Endothelial cell of umbilical vein (primary cell): Measurements from ENCODE around the gene IQGAP3. TPM values are rescaled to one million over a fixed set of nuclear protein-coding genes. Genes with fewer than 3 reads are reported as not detected.

Experiments used
- BruUV-seq: library from RNA; stranded (reverse); fragments of 400-500 nt; replicated peaks from 2 replicates; lab custom pipeline; 2021; lab: Mats Ljungman, UMichigan
- CTCF ChIA-PET: fragments of 300-600, 350-600 bp; sonication (Branson Sonifier 250); formaldehyde crosslinking; loops from one replicate; lab custom pipeline; 2021; ENCODE audit warnings: antibody characterized with exemption, inconsistent platforms; lab: Charles Lee
- POLR2A ChIA-PET: fragments of 300-600, 350-600 bp; sonication (Branson Sonifier 250); formaldehyde crosslinking; loops from one replicate; lab custom pipeline; 2021; ENCODE audit warnings: antibody characterized with exemption, inconsistent platforms; lab: Charles Lee
- DNase-seq: peaks from one replicate; pipeline ENCODE4 v3.0.0-alpha.2; 2011; ENCODE audit warnings: low read depth, low spot score
- FAIRE-seq: peaks from 2 replicates; lab custom pipeline; 2011; peaks lifted over from hg19 to GRCh38; lab: Jason Lieb, UNC
- H2AFZ ChIP-seq: 2 replicates; pipeline ENCODE4 v1.6.0; 2012; ENCODE audit warnings: low read depth, low read length, control low read depth, inconsistent platforms
- H3K27ac ChIP-seq: 2 replicates; pipeline ENCODE4 v1.5.1; 2011; ENCODE audit warnings: low read depth, mild to moderate bottlenecking, control low read depth, low read length, moderate library complexity; ENCODE audit not compliant: insufficient read depth
- H3K27me3 ChIP-seq, 2 experiments: 2 replicates each; pipeline versions ENCODE4 v1.6.0 to v1.6.1; 2011; ENCODE audit warnings: low read length in 2 of 2, mixed read lengths in 1 of 2; ENCODE audit not compliant: control insufficient read depth in 2 of 2, insufficient read depth in 2 of 2
- H3K36me3 ChIP-seq, 2 experiments: 2 replicates in 1 of 2; 3 replicates in 1 of 2; pipeline ENCODE4 v1.5.1; 2011; ENCODE audit warnings: low read length in 2 of 2, mild to moderate bottlenecking in 1 of 2, moderate library complexity in 1 of 2; ENCODE audit not compliant: control insufficient read depth in 2 of 2, insufficient read depth in 2 of 2; ENCODE audit errors: extremely low read depth in 1 of 2
- H3K4me1 ChIP-seq: 3 replicates; pipeline ENCODE4 v1.5.1; 2011; ENCODE audit warnings: mild to moderate bottlenecking, low read length; ENCODE audit not compliant: control insufficient read depth, insufficient read depth; ENCODE audit errors: extremely low read depth
- H3K4me2 ChIP-seq: 2 replicates; pipeline ENCODE4 v1.6.1; 2011; ENCODE audit warnings: low read length, control low read depth, mixed read lengths; ENCODE audit not compliant: insufficient read depth
- H3K4me3 ChIP-seq, 3 experiments: fragments of 200-600 bp in 1 of 3; sonication (generic), shearing (Covaris generic) in 1 of 3; replicated peaks in 1 of 3; 2 replicates each; pipeline ENCODE4 v1.5.1; 2011 to 2016; ENCODE audit warnings: control low read depth in 3 of 3, low read length in 3 of 3, mild to moderate bottlenecking in 2 of 3, inconsistent platforms in 1 of 3, low read depth in 1 of 3, moderate library complexity in 1 of 3; ENCODE audit not compliant: insufficient read depth in 1 of 3
- H3K79me2 ChIP-seq: 2 replicates; pipeline ENCODE4 v1.6.0; 2012; ENCODE audit warnings: low read length, inconsistent platforms; ENCODE audit not compliant: control insufficient read depth, insufficient read depth
- H3K9ac ChIP-seq: replicated peaks from 2 replicates; pipeline ENCODE3; 2011; ENCODE audit warnings: low read length, control low read depth; ENCODE audit not compliant: insufficient read depth; ENCODE audit errors: extremely low read depth
- H3K9me1 ChIP-seq: replicated peaks from 3 replicates; pipeline ENCODE4 v1.6.0; 2011; ENCODE audit warnings: mild to moderate bottlenecking, low read length; ENCODE audit not compliant: control insufficient read depth, insufficient read depth; ENCODE audit errors: extremely low read depth
- H3K9me3 ChIP-seq: replicated peaks from 2 replicates; pipeline ENCODE4 v1.5.1; 2012; ENCODE audit warnings: low read length, inconsistent platforms; ENCODE audit not compliant: control insufficient read depth, insufficient read depth
- H4K20me1 ChIP-seq: replicated peaks from 2 replicates; pipeline ENCODE3; 2011; ENCODE audit warnings: mild to moderate bottlenecking, low read length; ENCODE audit not compliant: control insufficient read depth, insufficient read depth; ENCODE audit errors: extremely low read depth
- EZH2 ChIP-seq: IDR thresholded peaks from 2 replicates; pipeline ENCODE4 v1.6.1; 2012; ENCODE audit warnings: borderline replicate concordance, low read depth, mild to moderate bottlenecking, moderate library complexity, low read length, inconsistent platforms; ENCODE audit not compliant: severe bottlenecking
- FOS ChIP-seq: IDR thresholded peaks from 2 replicates; pipeline ENCODE4 v1.6.1; 2011; ENCODE audit warnings: mild to moderate bottlenecking, low read length, moderate library complexity, borderline replicate concordance; ENCODE audit not compliant: insufficient read depth
- GATA2 ChIP-seq: IDR thresholded peaks from 2 replicates; pipeline ENCODE4 v1.7.0; 2011; ENCODE audit warnings: low read depth, mild to moderate bottlenecking, moderate library complexity, mixed read lengths, low read length; ENCODE audit not compliant: insufficient read length, insufficient read depth
- JUN ChIP-seq: IDR thresholded peaks from 2 replicates; pipeline ENCODE4 v1.6.1; 2011; ENCODE audit warnings: borderline replicate concordance, low read depth; ENCODE audit not compliant: insufficient read length, insufficient read depth
- MYC ChIP-seq: IDR thresholded peaks from one replicate; pipeline ENCODE4 v1.6.1; 2011; ENCODE audit warnings: mild to moderate bottlenecking, low read depth, low read length
- POLR2A ChIP-seq: IDR thresholded peaks from 2 replicates; pipeline ENCODE4 v1.6.1; 2012; ENCODE audit warnings: low read depth, mild to moderate bottlenecking, control low read depth, low read length
- POLR2AphosphoS5 ChIP-seq: IDR thresholded peaks from 2 replicates; pipeline ENCODE4 v1.6.1; 2012; ENCODE audit warnings: low read depth, mild to moderate bottlenecking, control low read depth, low read length, moderate library complexity; ENCODE audit not compliant: insufficient read depth
- dilution Hi-C: fragments of 300-500 bp; cut with MboI; formaldehyde crosslinking; loops from one replicate; pipeline ENCODE4 v1.15.0; 2019; ENCODE audit warnings: low sequenced_read_pairs; ENCODE audit not compliant: extremely low pct_ligation_motif_present
- intact Hi-C: fragments of 100-400 bp; cut with micrococcal nuclease; formaldehyde crosslinking; loops from one replicate; pipeline ENCODE4 v1.10.0; 2022
- polyA plus RNA-seq, 4 experiments: library from polyadenylated mRNA; depleted of rRNA in 3 of 4; stranded (reverse) in 3 of 4; unstranded in 1 of 4; fragments of >200 nt; gene quantifications; 2 replicates each; pipeline versions ENCODE4 v1.2.1 to v1.2.3, GENCODE V29; 2011 to 2012; ENCODE audit warnings: missing spikeins in 1 of 4
- total RNA-seq: library from RNA; stranded (reverse); gene quantifications from 2 replicates; pipeline ENCODE4 v1.2.3, GENCODE V29; 2021
- TF ChIP-seq, protein P1 (sequence below): IDR thresholded peaks from 2 replicates; pipeline ENCODE4 v1.6.1; 2011; ENCODE audit not compliant: insufficient read depth, insufficient read length
- TF ChIP-seq, protein P2 (sequence below), 2 donors: IDR thresholded peaks; 1 replicate in 1 of 2; 2 replicates in 1 of 2; pipeline ENCODE4 v1.5.1; 2011; ENCODE audit warnings: low read length in 2 of 2, mild to moderate bottlenecking in 2 of 2, moderate library complexity in 2 of 2, control low read depth in 1 of 2, inconsistent platforms in 1 of 2, low read depth in 1 of 2; ENCODE audit not compliant: insufficient read depth in 1 of 2; ENCODE audit errors: extremely low read depth in 1 of 2

IQGAP3 gene
- total and polyA plus RNA-seq, 2 donors (not counting 3 experiments of a cell fraction or from before 2014, with no cell fraction given) = 28.3 to 60.7 TPM

DNA sequence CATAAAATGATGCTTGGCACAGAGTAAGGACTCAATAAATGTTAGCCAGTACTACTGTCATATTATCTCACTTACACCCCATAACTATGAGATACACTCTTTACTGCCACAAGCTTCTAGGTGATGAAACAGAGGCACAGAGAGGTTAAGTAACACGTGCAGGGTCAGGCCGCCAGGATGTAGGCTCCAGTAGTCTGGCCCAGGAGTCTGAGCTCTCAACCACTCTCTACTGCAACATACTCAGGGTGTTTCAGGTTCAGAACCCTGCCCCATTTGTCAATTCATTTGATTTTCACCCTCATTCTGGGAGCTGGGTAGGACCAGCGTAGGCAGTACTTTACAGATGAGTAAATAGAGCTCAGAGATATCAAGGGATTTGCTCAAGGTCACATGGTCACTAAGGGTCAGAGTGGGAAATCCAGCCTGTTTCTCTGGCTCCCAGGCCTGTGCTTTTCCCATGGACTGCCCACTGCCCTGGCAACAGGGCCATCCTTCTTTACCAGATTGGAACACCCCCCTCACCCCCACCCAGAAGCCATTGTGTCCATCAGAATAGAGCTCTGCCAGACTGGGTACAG is 21.2 kb downstream of the IQGAP3 start:
- Histone ChIP-seq H3K4me2 (no peak overlapping the region), H2AFZ (no peak overlapping the region), H3K27me3 (no peaks in the 10 kb centered on the region), H3K9me3 (no peaks in the 10 kb centered on the region), H3K9ac (no peak overlapping the region), H3K4me1 (no peaks in the 10 kb centered on the region), H4K20me1 (no peaks in the 10 kb centered on the region), H3K4me3 (no peak overlapping the region), H3K36me3 (peaks cover 11 to 24% of the 10 kb centered on the region in 2 experiments), H3K27ac (no peak overlapping the region), H3K79me2 (no peaks in the 10 kb centered on the region), H3K9me1 (no peaks in the 10 kb centered on the region)
- POLR2A ChIA-PET = interaction anchor here (0.6 kb wide), 1 partner anchor 78 kb away, joined by 6 read pairs; no protein-coding TSS in a partner anchor
- FAIRE-seq = no peak
- no peak for DNase-seq
- dilution Hi-C loops = no loop called here
- intact Hi-C loops = no loop called here
- no TSS peak for BruUV-seq
- TF ChIP-seq EZH2 = no peak
- TF ChIP-seq POLR2AphosphoS5 = no peak
- TF ChIP-seq POLR2A = no peak
- TF ChIP-seq, protein P1, sequence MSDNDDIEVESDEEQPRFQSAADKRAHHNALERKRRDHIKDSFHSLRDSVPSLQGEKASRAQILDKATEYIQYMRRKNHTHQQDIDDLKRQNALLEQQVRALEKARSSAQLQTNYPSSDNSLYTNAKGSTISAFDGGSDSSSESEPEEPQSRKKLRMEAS = no peak
- TF ChIP-seq MYC = no peak
- no peak for TF ChIP-seq GATA2
- TF ChIP-seq FOS = no peak
- no peak for TF ChIP-seq JUN
- TF ChIP-seq, protein P2, sequence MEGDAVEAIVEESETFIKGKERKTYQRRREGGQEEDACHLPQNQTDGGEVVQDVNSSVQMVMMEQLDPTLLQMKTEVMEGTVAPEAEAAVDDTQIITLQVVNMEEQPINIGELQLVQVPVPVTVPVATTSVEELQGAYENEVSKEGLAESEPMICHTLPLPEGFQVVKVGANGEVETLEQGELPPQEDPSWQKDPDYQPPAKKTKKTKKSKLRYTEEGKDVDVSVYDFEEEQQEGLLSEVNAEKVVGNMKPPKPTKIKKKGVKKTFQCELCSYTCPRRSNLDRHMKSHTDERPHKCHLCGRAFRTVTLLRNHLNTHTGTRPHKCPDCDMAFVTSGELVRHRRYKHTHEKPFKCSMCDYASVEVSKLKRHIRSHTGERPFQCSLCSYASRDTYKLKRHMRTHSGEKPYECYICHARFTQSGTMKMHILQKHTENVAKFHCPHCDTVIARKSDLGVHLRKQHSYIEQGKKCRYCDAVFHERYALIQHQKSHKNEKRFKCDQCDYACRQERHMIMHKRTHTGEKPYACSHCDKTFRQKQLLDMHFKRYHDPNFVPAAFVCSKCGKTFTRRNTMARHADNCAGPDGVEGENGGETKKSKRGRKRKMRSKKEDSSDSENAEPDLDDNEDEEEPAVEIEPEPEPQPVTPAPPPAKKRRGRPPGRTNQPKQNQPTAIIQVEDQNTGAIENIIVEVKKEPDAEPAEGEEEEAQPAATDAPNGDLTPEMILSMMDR (IDR thresholded peaks at IDR 0.05; ENCODE audit: extremely low read depth in 1 of 2, insufficient read depth in 1 of 2, low read depth in 1 of 2, low read length in 2 of 2) = no peak
- CTCF ChIA-PET = interaction anchor here (1.3 to 2.5 kb wide), 2 partner anchors 70 to 166 kb away, joined by 5 to 14 read pairs; no protein-coding TSS in a partner anchor
